NCI-H345 treated with DMSO at 0.1 percent for 48 hours (cell line): ENCODE results near the gene IL15RA.
"Not testable (repeated sequence)": the region's sequence is repeated elsewhere in the genome, so short reads cannot be mapped to it uniquely, and the experiment has no call there.

ENCODE experiments used
- DNase-seq: peaks from one replicate; lab custom pipeline; 2025; ENCODE audit not compliant: unreplicated experiment; lab: John Stamatoyannopoulos, UW

The IL15RA gene

DNA sequence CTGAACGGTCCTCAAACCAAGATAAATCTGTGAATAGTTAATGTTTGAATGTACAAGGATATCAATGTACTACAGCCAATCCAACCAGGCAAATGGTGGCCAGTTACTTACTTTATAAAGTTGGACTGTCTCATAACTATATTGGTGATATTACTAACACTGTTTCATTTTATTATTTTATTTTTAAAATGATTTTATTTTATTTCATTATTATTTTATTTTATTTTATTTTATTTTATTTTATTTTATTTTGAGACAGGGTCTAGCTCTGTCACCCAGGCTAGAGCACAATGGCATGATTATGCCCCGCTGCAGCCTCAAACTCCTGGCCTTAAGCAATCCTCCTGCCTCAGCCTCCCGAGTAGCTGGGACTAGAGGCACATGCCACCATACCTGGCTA, 6.8 kb downstream of the IL15RA start:
- DNase-seq: no peak

DNA sequence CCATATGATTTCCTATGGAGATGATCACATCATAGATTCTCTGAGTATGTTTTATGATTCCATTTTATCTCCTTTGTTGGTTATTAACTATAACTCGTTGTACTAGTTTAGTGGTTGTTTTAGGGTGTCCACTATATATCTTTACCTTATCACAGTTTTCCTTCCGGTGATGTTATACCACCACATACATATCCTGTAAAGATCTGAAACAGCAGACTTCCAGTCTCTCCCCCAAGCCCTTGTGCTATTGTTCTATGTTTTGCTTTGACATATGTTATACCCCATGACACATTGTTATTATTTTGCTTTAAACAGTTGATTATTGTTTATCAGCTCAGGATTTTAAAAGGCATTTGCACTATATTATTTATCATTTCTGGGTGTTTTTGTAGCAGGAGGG, 7.3 kb downstream of the IL15RA start:
- DNase-seq: no peak

DNA sequence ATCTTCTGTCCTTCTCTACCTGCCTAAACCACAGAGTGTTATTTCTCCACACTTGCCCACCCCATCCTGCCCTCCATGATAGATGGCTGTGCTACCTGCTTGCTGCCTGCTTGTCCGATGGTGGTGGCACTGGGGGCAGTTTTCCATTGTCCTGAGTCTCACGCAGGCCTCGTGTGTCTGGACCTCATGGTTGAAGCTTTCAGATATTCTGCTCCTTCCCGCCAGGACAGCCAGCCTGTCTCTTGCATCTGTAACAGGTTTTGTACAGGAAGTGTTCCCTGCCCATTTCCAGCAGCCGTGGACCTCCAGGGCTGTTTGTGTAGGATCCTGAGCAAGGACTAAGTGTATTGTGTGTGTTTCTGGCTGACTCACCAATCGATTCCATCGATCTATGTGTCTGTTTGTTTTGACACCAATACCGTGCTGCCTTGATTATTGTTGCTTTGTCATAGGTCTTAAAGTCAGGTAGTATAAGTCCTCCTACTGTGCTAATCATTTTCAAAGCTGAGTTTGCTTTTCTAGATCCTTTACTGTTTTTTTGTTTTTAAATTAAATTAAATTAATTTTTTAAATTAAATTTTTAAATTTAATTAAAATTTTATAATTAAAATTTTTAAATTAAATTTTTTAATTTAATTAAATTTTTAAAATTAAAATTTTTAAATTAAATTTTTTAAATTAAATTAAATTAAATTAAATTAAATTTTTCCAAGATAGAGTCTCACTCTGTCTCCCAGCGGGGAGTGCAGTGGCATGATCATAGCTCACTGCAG, 8.5 kb downstream of the IL15RA start:
- DNase-seq: no peak

DNA sequence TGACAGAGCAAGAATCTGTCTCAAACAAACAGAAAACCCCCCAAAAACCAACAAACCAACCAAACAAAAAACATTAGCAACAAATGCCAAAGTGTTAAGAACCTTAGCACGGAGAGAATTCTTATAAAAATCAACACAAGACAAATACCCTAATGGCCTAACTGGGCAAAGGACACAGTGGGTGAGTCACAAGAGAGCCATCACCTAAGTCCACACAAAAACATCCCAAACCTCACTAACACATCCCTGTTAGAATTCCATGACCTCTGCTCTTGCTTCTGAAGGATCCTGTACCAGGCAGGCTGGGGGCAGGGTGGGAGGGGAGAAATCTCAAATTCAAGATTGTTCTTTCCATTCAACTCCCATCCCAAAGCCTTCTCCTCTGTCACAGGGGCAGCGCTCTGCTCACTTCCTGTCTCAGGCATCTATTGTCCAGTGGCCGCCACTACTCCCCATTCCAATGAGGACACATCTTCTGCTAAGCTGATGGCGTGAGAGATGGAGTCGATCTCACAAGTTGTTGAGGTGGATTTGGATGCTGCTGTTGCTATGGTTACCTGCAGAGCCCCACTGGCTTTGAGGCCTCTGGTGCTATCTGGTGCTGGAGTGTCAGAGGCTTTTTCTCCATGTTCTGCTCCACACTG, 9.2 kb downstream of the IL15RA start:
- DNase-seq: no peak

DNA sequence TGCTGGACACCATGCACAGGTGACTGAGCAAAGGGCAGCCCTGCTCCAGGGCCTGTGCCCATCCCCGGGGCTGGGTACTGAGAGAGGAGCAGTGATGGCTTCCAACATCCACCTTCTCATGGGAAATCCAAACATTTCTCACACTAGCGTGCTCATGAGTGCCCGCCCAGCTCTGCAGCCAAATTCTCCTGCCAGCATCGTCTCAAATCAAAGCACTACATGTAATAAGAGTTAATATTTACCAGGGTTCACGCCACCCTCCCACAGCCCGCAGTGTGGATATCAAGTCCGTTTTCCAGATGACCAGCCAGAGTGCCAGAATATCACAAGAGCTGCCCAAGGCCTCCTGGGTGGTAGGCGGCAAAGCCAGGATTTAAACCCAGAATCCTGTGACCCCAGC, 12.1 kb downstream of the IL15RA start:
- DNase-seq: no peak

DNA sequence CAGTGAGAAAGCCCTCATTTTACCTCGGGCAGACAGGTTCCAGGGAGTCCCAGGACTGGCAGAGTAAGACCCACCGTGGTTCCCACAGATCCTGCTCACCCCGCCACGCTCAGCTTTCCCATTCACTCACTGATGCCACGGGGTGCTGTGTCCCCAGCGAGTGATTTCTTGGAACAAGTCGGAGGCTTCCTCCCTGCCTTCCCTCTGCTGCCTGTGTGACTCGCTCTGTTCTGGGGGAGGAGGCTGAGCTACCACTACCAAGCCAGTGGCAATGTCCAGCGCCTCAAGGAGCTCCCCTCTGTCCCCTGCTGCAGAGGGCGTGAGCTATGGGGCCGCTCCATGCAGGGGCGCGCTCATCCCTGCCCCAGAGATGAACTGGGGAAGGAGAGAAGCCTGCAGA, 12.6 kb downstream of the IL15RA start:
- no peak for DNase-seq

DNA sequence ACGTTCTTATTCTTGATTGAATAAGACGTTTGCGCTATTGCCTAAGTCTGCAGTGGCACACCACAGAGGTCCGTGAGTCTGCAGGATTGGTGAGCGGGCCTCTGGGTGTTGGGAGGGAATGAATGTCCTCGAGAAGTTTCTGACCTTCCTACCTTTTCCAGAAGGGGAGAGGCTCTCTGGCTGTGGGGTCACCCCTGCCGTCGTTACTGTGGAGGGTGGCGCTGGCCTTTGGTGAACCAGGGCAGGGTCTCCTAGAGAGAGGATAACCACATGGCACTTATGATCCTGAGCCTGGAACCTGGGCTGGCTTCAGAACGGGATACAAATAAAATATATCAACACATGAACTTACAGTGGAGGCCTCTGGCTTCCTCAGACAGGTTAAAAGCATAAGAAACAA, 13.8 kb downstream of the IL15RA start:
- no peak for DNase-seq

DNA sequence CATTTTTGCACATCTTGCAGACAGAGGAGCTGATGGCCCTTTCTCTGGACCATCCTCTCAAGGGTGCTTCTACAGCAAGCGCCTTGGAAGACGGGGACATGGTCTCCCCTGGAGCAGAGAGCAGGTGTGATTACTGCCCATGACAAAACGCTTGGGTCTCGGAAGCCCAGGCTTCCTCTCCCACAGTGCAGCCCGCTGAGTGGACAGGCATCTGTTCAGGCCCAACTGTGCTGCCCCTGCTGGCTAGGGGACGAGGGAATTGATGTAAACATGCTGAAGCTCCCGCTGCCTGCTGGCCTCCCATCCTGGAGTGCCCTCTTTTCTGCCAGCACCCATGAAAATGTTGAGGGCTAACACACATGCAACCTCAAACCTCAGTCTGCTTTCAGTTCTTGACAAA, 14.3 kb downstream of the IL15RA start:
- no peak for DNase-seq

DNA sequence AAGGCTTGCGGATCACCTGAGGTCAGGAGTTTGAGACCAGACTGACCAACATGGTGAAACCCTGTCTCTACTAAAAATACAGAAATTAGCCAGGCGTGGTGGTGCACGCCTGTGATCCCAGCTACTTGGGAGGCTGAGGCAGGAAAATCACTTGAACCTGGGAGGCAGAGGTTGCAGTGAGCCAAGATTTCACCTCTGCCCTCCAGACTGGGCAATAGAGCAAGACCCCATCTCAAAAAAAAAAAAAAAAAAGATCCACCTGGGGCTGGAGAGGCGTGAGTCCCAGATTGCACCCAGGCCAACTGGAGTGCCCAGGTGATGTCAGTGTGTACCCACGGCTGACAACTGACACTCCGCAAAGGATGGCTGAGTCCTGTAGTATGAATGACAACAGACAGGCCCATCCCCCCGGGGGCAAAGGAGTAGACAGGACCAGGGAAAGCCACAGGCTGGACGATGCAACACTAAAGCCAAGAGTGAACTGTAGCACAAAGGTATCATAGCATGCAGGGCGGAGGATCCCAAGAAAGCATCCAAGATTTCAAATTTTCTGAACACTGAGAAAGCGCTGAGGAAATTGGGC, 14.9 kb downstream of the IL15RA start:
- DNase-seq: not testable (repeated sequence)

DNA sequence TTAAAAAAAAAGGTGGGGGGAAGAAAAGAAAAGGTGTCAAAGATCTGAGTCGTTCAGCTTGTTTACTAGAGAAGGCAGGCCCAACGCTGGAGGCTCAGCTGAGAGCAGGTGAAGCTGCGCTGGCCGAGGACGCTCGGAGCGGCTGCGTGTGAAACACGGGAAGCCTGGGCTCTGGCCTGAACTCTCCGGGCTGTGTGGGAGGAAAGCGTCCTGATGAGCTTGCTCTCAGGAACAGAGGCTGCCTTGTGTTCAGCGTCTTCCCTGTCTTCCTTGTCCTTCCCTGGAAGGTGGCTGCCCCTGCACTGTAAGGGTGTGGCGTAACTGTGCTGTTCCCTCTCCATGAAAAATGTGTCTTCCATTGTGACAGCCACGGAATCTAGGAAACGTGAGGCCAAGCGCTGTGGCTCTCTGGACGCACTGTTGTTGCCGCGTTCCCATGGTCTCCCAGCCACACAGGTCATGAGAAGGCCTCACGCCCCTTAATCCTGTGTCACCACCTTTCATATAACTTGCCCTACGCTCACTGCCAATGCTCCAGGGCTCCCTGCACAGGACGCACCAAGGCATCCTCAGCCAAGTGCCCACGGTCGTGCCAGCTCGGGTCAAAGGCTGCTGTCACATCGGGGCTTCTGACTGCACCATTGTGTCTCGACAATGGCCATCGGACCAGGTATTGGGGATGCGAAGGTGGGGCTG, 15.8 kb downstream of the IL15RA start:
- no peak for DNase-seq

DNA sequence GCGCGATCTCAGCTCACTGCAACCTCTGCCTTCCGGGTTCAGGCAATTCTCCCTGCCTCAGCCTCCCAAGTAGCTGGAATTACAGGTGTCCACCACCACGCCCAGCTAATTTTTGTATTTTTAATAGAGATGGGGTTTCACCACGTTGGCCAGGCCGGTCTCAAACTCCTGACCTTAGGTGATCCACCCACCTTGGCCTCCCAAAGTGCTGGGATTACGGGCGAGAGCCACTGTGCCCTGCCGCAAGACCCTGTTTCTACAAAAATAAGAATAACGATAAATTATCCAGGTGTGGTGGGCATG, 16.4 kb downstream of the IL15RA start:
- DNase-seq: not testable (repeated sequence)

DNA sequence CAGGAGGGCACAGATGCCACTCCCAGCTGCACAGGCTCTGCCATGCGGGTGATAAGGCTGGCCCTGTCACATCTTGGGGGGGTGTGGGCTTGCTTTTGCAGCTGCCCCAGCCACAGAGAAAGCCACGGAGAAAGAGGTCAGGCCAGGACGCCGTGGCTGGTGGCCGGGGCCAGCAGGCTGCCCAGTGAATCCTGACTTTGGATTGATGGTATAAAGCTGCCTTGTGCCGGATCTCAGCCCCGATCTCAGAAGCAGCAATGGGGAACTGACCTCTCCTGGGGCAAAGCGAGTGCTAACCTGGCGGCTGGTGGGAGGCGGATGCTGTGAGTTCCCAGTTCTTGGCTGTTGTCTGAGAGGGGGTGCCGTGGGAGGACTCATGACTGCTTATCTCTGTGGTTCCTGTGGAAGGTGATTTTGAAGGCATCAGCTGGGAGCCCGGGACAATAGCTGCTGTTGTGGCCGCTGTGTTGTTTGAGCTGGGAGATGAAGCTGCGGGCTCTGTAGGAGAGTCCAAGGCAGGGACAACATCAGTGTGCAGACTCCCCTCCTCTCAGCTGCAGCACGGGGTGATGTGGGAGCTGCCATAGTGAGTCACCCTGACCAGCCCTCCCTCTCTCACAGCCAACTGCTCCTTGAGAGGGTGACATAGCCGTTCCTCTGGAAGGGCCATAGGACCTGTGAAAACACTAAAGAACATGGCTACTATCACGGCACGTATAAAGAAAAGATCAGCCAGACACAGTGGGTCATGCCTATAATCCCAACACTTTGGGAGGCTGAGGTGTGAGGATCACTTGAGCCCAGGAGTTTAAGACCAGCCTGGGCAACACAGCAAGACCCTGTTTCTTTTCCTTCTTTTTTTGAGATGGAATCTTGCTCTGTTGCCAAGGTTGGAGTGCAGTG, 17.0 kb downstream of the IL15RA start:
- DNase-seq: no peak

DNA sequence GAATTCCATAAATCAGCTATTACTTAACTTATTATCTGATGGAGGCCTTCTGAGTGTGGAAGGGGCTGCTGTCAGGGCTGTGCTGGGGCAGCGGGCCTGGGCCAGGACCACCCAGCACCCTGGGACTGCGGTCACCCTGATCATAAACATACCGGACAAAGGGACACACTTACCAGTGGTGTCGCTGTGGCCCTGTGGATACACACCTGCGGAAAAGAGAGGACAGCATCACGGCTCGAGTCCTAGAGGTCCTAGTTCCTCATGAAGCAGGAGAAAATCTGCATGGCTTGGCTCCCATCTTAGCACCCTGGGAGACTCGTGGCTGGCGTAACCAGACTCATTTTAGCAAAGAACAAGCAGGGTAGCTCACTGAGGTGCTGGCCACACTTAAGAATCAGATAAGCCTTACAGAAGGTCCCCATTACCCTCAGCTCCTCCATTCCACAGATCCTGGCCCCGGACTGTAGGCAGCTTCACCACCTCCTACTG, 17.7 kb downstream of the IL15RA start:
- no peak for DNase-seq

DNA sequence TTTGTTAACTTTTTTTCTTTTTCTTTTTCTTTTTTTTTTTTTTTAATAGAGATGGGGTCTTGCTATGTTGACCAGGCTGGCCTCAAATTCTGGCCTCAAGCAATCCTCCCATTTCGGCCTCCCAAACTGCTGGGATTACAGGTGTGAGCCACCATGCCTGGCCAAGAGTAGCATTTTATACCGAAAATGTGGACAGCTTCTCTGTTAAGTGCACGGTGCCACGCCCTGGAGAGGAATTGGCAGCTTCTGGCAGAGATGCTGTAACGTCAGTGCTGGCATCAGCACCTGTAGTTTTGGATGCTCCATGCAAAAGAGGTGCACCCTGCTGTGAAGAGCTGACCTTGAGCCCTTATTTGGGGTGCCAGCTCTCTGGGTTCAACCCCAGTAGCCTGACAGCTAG, 18.2 kb downstream of the IL15RA start:
- no peak for DNase-seq

DNA sequence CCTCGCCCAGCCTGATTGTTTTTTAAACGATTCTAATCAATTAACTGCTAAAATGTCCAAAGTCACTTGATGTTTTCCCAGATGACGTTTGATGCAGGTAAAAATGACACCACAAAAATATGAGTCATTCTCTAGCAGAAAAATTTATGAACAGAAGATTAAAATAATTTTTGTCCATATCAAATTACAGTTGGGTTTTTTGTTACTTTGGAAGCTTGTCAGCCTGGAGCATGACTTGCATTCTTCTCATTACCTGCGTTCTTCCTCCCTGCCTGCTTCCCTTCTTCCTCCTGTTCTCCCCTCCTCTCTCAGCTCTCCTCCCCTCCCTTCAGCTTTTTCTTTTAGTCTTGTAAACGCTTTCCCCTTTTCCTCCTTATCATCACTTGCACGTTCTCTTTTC, 18.7 kb downstream of the IL15RA start:
- DNase-seq: no peak

DNA sequence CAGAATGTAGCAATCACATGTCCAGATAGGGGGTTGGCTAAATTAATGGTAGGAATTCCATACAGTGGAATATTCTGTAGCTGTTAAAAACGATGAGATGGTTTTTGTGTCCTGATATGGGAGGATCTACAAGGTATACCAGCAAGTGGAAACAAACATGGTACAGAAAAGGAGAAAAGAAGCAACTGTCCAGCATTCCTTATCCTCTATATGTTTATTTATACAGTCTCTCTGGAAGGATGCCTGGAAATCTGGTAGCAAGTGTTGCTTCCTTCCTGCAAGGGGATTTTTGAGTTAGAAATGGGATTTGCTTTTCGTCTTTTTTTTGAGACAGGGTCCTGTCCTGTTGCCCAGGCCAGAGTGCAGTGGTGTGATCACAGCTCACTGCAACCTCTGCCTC, 19.3 kb downstream of the IL15RA start:
- DNase-seq: no peak

DNA sequence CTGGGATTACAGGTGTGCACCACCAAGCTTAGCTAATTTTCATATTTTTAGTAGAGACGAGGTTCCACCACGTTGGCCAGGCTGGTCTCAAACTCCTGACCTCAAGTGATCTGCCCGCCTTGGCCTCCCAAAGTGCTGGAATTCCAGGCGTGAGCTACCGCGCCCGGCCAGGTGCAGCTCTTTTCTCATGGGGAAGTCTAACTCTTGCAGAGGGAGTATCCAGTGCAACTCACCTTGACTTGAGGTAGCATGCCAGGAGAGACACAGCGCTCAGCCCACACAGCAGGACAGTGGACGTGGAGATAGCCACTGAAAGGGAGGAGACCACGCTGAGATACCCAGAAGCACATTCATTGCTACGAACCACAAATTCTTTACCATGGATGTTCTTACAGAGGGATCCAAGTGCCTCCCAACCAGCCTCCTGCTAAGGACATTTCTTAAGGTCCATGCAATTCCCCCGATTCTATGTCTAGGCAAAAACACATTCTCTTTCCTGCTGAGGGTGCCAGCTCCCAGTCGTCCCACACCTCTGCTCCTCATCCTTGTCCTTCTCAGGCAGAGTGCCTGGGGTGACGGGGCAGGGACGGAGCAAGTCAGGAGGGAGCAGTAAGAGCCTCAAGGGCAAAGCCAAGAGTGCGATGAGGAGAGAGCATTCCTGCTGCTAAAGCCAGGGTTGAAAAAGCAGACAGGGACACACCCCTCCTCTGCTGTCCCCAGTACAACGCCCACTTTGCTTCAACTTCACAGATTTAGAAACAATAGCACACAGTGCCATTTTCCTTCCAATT, 21.0 kb downstream of the IL15RA start:
- no peak for DNase-seq

DNA sequence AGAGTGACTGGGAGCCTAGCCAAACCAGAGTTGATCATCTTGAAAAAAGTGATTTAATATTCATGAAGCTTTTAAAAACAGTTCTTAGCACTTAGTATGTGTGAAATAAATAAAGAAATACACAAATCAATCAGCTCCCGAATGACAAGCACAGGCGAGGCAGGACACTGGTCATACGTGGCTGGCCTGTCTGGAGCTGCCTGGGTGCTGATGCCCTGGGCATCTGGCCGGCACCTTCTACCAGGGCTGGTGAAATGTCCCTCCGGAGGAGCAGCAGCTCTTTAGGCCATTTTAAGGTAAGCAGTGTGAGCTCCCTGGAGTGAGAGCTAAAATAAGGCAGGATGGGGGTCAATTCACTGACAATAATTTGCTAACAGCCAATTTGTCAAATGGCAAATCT, 23.7 kb downstream of the IL15RA start:
- DNase-seq: no peak

DNA sequence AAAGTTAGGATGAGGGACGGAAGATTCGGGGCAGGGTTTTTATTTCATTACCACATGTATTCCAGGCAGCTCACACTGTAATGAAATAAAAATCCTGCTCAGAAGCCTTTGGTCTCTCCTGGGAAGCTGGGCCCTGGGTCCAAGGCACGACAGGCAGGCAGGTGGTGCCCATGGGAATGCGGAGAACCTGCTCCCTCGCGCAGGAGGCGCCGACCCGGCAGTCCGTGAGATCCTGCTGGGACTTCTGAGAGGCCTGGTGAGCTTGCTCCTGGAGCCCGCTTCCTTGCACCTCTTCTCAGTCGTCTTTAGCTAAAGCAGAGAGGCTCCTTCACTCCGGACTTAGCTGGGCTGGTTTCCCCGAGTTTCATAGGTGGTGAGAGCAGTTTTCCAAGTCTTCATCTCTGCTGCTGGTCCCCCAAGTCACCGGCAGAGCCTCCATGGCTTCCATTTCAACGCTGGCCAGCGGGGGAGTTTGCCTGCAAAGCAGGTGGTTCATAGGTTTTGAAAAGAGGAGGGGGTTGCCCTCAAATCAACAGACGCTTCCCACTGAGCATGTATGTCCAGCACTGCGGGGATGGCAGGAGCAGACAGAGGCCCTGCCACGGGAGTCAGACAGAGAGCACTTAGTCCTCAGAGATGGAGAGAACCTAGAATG, 24.5 kb downstream of the IL15RA start:
- no peak for DNase-seq
